ENCODE measurements around the gene SMARCA4.

The SMARCA4 gene

DNA sequence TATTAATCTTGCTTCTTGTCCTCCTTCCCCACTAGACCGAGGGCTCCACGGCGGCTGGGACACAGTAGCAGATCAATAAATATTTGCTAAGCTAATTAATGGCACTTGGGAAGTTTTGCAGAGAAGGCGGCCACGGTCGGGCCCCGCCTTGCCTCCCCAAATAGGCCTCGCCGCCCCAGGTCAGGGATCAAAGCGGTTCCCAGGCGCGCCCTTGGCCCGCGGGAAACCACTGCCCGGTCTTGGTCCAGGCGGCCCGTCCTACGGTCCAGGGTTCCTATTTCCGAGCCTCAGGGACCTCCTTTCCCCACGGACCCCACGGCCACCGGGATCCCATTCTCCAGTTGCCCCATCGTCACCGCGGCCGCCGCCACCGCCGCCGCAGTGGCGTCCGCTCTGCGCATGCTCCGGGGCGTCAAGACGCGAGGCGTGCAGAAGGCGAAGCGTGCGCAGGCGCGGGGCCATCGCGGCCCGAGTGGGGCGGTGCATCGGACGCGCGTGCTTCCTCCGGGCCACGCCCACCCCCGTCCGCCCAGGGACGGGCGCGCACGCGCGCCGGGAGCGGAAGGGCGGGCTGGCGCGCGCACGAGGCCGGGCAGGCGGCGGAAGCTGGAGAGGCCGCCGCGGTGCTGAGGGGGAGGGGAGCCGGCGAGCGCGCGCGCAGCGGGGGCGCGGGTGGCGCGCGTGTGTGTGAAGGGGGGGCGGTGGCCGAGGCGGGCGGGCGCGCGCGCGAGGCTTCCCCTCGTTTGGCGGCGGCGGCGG, at the start of gene SMARCA4:
Gene SMARCA4 (plus strand): TSS at position 717 of the 759 bp plus-strand sequence. CDS start 23,122 bp downstream, outside the sequence.
- peak; percentile 80 to 88 for DNase-seq

- no peak for DNase-seq
These were observed 49.1 kb upstream of the SMARCA4 start for GRCh38 chr19:10911579-10912363.

DNA sequence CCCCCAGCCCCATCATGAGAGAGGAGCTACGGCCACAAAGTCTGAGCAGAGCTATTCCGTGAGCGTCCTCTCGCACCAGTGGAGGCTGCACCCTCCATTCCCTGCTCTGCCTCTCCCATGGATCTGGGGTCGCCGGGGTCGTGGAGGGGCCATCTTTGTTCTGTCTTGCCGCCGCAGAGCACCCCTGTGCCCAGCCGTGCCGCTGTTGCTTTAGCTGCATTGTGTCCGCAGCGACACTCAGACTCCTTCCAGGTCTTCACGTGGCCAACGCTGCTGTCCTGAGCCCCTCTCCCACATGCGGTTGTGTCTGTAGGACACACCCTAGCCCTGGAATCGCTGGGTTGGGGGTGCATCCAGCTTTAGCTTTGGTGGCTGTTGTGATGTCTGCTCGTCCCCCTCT, 48.2 kb upstream of the SMARCA4 start:
- no peak for DNase-seq

DNA sequence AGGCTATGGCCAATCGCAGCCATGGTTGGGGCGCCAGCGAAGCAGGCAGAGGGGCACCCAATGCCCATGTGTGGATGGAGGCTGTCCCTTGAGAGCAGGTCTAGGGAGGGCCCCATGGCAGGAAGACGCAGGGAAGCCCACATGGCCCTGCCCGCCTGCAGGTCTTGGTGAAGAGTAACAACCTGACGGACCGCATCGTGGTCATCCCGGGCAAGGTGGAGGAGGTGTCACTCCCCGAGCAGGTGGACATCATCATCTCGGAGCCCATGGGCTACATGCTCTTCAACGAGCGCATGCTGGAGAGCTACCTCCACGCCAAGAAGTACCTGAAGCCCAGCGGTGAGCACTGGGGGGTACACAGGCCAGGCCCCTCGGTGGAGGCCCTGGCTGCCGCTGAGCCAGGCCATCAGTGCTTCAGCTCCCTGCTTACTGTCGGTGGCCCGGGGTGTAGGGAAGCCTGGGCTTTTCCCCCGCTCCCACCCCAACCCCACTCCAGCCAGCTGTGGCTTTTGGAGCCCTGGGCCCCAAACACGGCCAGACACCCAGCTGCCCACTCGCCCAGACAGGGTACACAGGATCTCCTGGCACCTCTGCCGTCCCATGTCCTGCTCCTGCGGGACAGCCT, 47.0 kb upstream of the SMARCA4 start:
- no peak for DNase-seq

GRCh38 chr19:10915130-10916091, 45.4 kb upstream of the SMARCA4 start:
- no peak for DNase-seq

DNA sequence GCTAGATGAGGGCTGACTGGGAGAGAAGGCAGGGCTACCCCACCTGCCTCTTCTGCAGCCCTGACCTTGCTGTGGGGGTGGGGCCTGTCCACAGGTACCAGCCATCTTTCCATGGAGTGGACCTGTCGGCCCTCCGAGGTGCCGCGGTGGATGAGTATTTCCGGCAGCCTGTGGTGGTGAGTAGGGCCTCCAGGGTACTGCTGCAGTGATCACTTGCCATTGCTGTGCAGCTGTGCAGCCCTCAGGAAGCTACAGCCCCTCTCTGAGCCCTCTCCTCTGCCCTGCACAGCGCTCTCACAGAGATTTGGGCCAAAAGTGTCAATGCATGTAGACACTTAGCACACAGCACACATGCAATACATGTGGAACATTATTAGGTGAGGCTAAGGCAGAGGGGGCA, 44.2 kb upstream of the SMARCA4 start:
- DNase-seq, result no peak

GRCh38 chr19:10918359-10918758, 42.5 kb upstream of the SMARCA4 start:
- DNase-seq, result no peak

DNA sequence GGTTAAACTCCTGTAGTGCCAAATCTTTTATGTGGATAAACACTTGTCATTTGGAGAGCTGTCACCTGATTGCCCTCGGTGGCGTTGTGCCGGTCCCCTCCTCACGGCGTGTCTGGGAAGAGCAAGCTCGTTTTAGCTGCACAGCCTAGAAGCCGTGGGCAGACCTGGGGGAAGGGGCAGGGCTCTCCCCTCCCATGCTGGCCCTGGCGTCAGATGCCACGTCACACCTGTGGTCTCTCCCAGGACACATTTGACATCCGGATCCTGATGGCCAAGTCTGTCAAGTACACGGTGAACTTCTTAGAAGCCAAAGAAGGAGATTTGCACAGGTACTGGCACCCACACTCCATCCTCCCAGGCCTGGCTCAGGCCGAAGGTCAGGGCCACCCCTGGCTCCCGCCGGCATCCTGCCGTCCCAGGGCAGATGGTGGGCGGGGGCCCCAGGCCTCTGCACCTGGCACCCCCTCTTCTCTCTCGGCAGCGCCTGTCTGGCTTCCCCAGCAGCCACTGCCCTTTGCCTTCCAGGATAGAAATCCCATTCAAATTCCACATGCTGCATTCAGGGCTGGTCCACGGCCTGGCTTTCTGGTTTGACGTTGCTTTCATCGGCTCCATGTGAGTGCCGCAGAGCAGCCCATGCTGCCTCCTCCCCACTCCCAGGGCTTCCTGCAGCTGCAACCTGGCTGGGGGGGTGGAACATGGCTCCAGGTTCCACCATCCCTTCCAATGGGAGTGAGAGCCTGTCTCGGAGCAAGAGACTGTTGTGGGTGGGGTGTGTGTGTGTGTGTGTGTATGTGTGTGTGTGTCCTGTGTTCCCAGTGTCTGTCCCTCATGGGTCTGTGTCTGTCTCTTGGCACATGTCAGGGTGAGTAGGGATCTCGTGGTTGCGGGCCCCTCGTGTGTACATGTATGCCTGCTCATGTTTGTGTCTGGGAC, 41.2 kb upstream of the SMARCA4 start:
- DNase-seq, result no peak

- no peak for DNase-seq
These were observed 40.6 kb upstream of the SMARCA4 start for GRCh38 chr19:10920288-10920655.

DNA sequence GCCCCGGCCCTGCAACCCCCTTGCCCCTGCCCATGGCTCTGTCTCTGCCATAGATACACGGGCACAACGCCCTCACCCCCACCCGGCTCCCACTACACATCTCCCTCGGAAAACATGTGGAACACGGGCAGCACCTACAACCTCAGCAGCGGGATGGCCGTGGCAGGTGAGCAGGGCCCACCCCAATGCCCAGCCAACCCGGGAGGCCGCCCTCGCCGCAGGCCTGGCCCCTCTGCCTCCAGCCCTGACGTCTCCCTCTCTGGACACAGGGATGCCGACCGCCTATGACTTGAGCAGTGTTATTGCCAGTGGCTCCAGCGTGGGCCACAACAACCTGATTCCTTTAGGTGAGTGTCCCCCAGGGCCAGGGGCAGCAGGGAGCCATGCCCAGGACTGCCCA, 40.0 kb upstream of the SMARCA4 start:
- DNase-seq, result no peak

DNA sequence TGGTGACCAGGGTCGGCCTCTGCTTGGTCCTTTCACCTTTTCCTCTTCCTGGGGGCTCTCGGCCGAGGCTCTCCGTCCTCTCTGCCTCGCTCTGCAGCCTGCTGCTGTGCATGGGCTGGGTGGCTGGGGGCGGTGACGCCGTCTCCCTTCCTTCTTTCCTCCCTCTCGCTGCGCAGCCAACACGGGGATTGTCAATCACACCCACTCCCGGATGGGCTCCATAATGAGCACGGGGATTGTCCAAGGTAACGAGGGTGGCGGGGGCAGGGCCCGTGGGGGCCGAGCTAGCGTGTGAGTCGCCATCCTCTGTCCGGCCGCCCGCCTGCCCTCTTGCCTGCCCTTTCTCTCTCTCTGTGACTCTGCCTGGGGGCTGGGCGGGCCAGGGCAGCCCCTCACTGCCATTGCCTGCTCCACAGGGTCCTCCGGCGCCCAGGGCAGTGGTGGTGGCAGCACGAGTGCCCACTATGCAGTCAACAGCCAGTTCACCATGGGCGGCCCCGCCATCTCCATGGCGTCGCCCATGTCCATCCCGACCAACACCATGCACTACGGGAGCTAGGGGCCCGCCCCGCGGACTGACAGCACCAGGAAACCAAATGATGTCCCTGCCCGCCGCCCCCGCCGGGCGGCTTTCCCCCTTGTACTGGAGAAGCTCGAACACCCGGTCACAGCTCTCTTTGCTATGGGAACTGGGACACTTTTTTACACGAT, 39.5 kb upstream of the SMARCA4 start:
- no peak for DNase-seq

- no peak for DNase-seq
These were observed 38.8 kb upstream of the SMARCA4 start for GRCh38 chr19:10921910-10922637.

DNA sequence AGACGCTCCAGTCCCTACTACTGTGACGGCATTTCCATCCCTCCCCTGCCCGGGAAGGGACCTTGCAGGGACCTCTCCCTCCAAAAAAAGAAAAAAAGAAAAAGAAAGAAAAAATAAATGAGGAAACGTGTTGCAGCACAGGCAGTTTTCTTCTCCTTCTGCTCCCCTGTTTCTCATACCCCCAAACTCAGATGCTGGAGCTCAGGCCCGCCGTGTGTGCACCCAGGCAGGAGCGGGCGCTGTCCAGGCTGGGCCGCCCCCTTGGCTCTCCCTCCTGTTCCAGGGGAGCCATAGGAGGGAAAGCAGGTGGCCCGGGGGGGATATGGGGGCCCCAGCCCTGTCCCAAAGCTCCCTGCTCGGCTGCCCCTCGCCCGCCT, 38.2 kb upstream of the SMARCA4 start:
- DNase-seq, result no peak

- no peak for DNase-seq
These were observed 37.3 kb upstream of the SMARCA4 start for GRCh38 chr19:10923260-10924112.

DNA sequence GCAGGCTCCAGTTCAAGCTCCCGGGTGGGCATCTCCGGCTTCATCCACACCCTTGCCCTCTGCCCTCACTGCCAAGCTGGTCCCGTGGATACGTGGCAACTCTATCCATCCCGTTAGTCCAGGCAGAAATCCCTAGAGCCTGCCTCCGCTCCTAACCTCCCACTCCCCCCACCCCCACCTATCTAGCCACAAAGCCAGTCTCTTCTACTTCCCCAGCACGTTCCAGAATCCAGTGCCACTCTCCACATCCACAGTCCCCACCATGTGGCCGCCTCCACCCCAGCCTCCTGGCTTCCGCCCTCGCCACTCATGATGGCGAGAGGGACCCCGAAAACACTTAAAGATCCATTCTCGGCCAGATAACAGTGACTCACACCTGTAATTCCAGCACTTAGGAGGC, 36.2 kb upstream of the SMARCA4 start:
- DNase-seq, result no peak

DNA sequence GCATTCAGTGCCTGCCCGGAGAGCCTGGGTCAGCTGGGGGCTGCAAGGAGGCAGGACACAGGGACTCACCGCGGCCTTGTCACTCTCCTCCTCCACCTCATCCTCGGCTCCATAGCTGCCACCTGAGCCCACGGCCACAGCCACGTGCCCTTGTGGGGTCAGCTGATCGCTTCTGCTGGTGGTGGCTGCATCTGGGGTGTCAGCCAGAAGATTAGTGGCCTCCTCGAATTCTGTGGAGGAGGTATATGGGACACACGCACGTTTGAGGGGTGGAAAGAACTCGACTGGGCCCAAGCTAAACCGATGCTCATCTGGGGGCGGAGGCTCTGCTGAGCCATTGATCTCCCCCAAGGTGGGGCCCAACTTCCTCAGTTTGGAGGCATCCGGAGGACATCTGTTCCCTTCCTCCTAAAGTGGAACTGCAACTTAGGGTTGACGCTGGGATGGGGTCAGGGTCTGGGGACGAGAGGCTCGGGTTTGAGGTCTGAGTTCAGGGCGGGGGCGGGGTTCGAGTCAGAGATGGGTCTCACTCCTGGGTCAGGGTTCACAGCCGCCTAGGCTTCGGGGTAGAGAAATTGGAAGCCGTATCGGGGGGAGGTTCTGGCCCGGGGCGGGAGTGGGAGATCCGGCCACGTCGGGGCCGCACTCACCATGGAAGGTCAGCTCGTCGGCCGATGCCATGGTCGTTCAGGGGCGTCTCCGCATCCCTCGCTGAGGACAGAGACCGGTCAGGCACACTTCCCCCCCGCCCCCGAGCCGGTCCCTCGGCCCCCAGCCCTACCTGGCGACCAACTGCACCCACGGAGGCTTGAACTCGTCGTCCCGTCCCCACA, 32.9 kb upstream of the SMARCA4 start:
- DNase-seq, result no peak

GRCh38 chr19:10928563-10929401, 32.0 kb upstream of the SMARCA4 start, which contains the start of the genes TIMM29 and YIPF2:
Gene TIMM29, plus strand, starts transcription at chr19:10928811. Its CDS starts 12 bp downstream, at chr19:10928823.
Gene YIPF2, minus strand, starts transcription at chr19:10928639. Its CDS starts 229 bp downstream, at chr19:10928410.
- peak; percentile 73 to 90 for DNase-seq
